ENCODE data around the gene MKLN1. TPM values are rescaled to one million over a fixed set of nuclear protein-coding genes. Genes with fewer than 3 reads are reported as not detected.

MKLN1 gene
- total and polyA plus RNA-seq, 2 of the 4 experiments (the other 2 are of a cell fraction): 17.5 to 52.0 TPM

GRCh38 chr7:131326576-131326975 is 1.1 kb upstream of the MKLN1 start:
- peak overlapping the region; percentile 80; the same call in 1 of the 2 replicates for H3K4me2 ChIP-seq (ENCODE audit: low read depth, low read length)
- no peak overlapping the region for H3K9ac ChIP-seq (ENCODE audit: low read depth, low read length)
- no peak overlapping the region for H4K91ac ChIP-seq (ENCODE audit: insufficient read depth, low read depth, low read length)
- H2AFZ ChIP-seq (replicated peaks; ENCODE audit: low read length, poor library complexity): no peak overlapping the region
- ChIA-PET POLR2A (ENCODE audit: unreplicated experiment) (no interaction called here), CTCF (no interaction called here)
- no peak overlapping the region for H2BK15ac ChIP-seq (ENCODE audit: low read depth, low read length)
- H2BK20ac ChIP-seq (ENCODE audit: low read depth, low read length): no peak overlapping the region
- H3K14ac ChIP-seq (replicated peaks; ENCODE audit: low read depth, low read length): no peak overlapping the region
- H3K27me3 ChIP-seq (ENCODE audit: control insufficient read depth, insufficient read depth, low read length): no peaks in the 10 kb centered on the region
- ATAC-seq (ENCODE audit: low read depth): no peak
- H3K4me1 ChIP-seq (ENCODE audit: control insufficient read depth, insufficient read depth, low read length): peaks cover 7% of the 10 kb centered on the region; the same call in 1 of the 2 replicates
- BruUV-seq (replicated peaks): no TSS peak
- H3K23ac ChIP-seq (ENCODE audit: low read depth, low read length): peak overlapping the region; percentile 44; the same call in 1 of the 2 replicates
- no peak overlapping the region for H3K4me3 ChIP-seq (ENCODE audit: insufficient read depth, low read depth, low read length)
- in situ Hi-C loops (cut with MboI; ENCODE audit: low sequenced_read_pairs): no loop called here
- H3K36me3 ChIP-seq (ENCODE audit: control insufficient read depth, insufficient read depth, low read length): no peaks in the 10 kb centered on the region
- H2AK5ac ChIP-seq (ENCODE audit: low read depth, low read length): no peak overlapping the region
- dilution Hi-C loops (cut with HindIII; ENCODE audit: low sequenced_read_pairs, unreplicated experiment): no loop called here
- H4K8ac ChIP-seq (ENCODE audit: low read depth in 2 of 2, low read length in 2 of 2): peak overlapping the region in 1 of 2 experiments; percentile 75; a peak in 3 of 4 replicates
- peaks cover 3 to 23% of the 10 kb centered on the region in 2 experiments; a peak in 2 of 4 replicates for H3K79me1 ChIP-seq (ENCODE audit: low read depth in 1 of 2, low read length in 2 of 2)
- peak overlapping the region; percentile 27; the same call in 1 of the 2 replicates for H2BK120ac ChIP-seq (ENCODE audit: low read depth, low read length)
- TF ChIP-seq NFE2L2 (IDR thresholded peaks at IDR 0.05; ENCODE audit: low read depth, low read length) (no peak), FOS (IDR thresholded peaks at IDR 0.05; ENCODE audit: low read depth, low read length) (no peak), MAZ (IDR thresholded peaks at IDR 0.05; ENCODE audit: borderline replicate concordance, low read depth, low read length) (no peak), USF2 (IDR thresholded peaks at IDR 0.05; ENCODE audit: low read depth, low read length) (no peak), RFX5 (IDR thresholded peaks at IDR 0.05; ENCODE audit: low read depth, low read length) (no peak), BHLHE40 (IDR thresholded peaks at IDR 0.05; ENCODE audit: low read depth, low read length) (no peak), RAD21 (IDR thresholded peaks at IDR 0.05; ENCODE audit: low read length) (no peak), CTCF (conservative IDR thresholded peaks at IDR 0.05; ENCODE audit: low read depth, low read length) (no peak), MAFK (IDR thresholded peaks at IDR 0.05; ENCODE audit: low read depth, low read length) (no peak), RCOR1 (IDR thresholded peaks at IDR 0.05; ENCODE audit: insufficient replicate concordance, low read length) (no peak), ELK1 (IDR thresholded peaks at IDR 0.05; ENCODE audit: borderline replicate concordance, low read depth, low read length) (no peak), SMC3 (IDR thresholded peaks at IDR 0.05; ENCODE audit: low read depth, low read length) (no peak), CHD1 (IDR thresholded peaks at IDR 0.05; ENCODE audit: low read depth, low read length) (no peak), CEBPB (IDR thresholded peaks at IDR 0.05; ENCODE audit: low read depth, low read length) (no peak)
- no peak overlapping the region; the same call in 1 of the 2 replicates for H3K4ac ChIP-seq (ENCODE audit: low read depth, low read length)
- no peaks in the 10 kb centered on the region for H3K9me3 ChIP-seq (ENCODE audit: control insufficient read depth, insufficient read depth, low read length)
- peak overlapping the region; percentile 85 for H2BK5ac ChIP-seq (ENCODE audit: low read depth, low read length, poor library complexity, severe bottlenecking)
- WGBS, 2 experiments (ENCODE audit: extremely low coverage in 2 of 2, insufficient read length in 1 of 2): no CpG with 5 or more reads among the region's 6 CpGs
- intact Hi-C loops (cut with micrococcal nuclease): loop anchor here (5.0 kb wide), 1 partner anchor 259 kb away; no protein-coding TSS in a partner anchor
- peaks cover 33% of the 10 kb centered on the region for H4K20me1 ChIP-seq (ENCODE audit: insufficient read depth, low read length)
- H3K18ac ChIP-seq (ENCODE audit: low read depth, low read length): no peak overlapping the region
- no peak overlapping the region; the same call in 1 of the 2 replicates for H4K5ac ChIP-seq (ENCODE audit: low read depth, low read length)
- no peak for DNase-seq
- H3K27ac ChIP-seq (ENCODE audit: insufficient read depth, low read length): no peak overlapping the region
- H2AK9ac ChIP-seq (replicated peaks; ENCODE audit: low read depth, low read length, poor library complexity): no peak overlapping the region
- peaks cover 2% of the 10 kb centered on the region; the same call in 1 of the 2 replicates for H3K9me1 ChIP-seq (ENCODE audit: insufficient read depth, low read length)
- H3K56ac ChIP-seq (ENCODE audit: extremely low read depth, insufficient read depth, low read length): no peak overlapping the region; the same call in 1 of the 2 replicates
